ENCODE data around the gene GRWD1.
A peak's percentile ranks its signal among the peaks of the same experiment; 100 is the strongest.

Gene GRWD1

DNA sequence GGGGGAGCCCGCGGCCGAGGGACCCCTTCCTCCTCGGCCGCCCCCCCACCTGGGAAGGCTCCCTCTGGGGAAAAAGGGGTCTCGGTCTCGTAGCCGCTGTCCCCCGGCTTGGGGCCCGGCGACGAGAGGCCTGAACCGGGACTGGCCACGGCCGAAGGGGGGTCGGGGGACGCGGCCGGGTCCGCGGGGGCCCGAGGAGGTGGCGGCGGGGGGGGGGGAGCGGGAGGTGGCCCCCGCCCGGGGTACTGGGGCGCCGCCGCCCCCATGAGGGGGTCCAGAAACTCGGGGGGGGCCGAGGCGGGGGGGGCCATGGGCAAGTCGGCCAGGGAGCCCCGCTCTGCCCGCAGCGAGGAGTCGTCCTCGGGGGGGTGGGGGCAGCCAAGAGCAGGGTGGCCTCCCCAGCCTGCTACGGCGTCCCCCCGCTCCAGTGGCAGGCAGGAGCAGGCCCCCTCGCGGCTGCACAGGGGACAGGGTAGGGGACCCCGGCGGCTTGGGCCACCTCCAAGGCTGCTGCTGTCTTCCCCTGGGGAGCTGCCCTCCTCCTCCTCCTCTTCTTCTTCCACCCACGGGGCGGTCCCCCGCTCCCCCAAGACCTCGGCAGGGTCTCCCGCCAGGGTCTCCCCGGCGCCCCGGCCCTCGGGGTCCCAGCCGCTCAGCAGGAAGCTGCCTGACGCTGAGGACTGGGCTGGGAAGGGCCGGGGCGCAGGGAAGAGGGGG lies 53.0 kb downstream of the GRWD1 start:
- DNase-seq (ENCODE audit: low read depth): no peak

DNA sequence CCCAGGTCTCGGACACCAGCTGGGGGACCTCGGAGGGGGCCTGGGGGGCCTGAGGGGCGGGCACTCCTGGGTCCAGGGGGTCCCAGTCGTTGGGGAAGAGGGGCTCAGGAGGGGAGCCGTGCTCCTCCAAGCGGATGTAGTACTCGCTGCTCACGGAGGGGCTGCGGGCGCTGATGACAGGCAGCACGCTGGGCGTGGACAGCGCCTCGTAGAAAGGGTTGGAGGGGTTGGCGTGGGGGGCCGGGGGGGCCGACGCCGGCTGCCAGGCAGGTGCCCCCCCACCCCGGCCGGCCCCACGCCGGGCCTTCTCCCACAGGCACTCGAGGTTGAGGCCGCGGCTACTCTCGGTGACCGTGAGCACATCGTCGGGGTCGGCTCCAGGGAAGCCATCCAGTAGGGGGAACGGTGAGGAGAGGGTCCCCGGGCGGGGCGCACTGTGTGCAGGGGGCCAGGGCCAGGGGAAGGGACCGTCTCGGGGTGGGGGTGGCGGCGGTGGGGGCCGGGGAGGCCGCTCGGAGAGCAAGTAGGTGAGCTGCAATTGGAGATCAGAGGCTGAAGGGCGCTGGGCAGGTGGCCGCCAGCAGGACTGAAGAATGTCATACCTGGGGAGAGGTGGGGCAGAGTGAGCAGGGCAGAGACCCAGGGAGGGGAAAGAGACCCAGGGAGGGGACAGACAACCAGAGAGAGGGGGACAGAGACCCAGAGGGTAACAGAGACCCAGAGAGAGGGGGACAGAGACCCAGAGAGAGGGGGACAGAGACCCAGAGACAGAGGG lies 53.7 kb downstream of the GRWD1 start:
- no peak for DNase-seq (ENCODE audit: low read depth)

DNA sequence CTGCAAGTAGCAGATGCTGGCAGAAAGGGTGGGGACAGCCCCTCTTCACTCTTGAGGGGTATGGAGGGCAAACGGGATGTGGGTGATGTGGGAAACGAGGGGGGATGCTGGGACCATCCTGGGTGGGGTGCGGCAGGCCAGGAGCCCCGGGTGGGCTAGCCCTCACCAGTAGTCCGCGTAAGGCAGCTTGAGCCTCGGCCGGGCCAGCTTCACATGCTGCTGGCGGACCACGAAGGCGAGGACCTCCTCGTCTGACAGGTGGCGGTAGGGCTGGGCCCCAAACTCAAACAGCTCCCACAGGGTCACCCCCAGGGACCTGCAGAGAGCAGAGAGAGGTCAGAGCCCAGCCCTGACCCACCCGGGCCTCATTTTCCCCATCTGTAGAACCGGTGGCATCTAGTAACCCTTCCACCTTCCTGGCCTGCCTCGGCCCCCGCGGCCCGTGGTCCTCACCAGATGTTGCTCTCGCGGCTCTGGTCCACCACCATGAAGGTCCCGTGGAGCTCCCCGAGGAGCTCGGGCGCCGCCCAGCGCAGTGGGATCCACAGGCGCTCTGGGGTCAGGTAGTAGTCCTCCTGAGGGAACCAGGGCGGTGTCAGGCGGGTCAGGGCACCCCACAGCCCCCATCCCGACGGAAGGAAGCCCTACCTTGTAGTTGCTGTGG lies 55.2 kb downstream of the GRWD1 start:
- no peak for DNase-seq (ENCODE audit: low read depth)

DNA sequence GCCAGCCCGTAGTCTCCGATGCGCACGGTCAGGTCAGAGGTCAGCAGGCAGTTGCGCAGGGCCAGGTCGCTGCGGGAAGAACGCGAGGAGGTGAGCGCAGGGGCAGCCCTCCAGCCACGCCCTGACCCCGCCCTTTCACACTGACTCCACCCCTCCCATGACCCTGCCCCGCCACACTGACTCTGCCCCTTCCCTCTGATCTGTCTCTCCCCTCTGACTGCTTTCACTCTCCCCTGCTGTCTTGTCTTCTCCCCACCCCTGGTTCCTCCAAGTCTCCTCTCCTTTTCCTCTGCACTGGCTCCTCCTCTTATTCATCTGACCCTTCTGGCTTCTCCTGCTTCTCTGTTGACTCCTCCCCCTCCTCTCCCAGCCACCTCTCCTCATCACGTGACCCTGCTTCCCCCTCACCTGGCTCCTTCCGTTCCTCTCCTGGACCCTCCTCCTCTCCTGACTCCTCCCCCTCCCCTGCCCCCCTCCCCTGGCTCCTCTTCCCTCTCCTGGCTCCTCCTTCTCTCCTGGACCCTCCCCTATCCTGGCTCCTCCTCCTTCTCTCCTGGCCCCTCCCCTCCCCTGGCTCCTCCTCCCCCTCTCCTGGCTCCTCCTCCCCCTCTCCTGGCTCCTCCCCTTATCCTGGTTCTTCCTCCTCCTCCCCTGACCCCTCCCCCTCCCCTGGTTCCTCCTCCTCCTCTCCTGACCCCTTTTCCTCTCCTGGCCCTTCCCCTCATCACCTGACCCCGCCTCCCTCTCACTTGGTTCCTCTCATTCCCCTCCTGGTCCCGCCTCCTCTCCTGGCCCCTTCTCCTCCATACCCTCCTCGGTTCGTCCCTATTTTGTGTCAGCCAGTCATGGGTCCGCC lies 55.9 kb downstream of the GRWD1 start:
- no peak for DNase-seq (ENCODE audit: low read depth)

DNA sequence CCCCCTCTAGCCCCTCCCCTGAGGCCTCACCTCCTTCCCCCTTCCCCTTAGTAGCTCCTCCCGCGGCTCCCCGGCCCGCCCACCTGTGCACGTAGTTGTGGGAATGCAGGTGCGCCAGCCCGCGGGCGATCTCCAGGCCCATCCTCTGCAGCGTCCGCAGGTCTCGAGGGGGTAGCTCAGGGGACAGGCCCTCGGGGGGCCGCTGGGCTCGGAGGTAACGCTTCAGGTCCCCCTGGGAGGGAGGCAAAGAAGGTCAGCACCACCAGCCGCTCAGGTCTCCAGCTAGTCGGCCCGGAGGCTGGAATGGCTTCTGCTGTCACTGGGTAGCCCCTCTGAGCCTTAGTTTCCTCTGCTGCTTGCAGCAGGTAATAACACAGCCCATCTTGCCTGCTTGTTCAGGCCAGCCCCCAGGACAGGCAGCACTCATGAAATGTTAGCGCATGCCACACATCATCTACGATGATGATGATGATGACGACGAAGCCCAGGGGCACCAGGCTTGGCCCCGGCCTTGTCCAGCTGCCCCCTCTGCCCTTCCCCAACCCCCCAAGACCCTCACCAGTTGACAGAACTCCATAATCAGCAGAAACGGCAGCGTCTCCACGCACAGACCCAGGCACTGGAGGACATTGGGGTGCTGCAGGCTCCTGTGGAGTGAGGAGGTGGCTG lies 56.7 kb downstream of the GRWD1 start:
- DNase-seq (ENCODE audit: low read depth): no peak

DNA sequence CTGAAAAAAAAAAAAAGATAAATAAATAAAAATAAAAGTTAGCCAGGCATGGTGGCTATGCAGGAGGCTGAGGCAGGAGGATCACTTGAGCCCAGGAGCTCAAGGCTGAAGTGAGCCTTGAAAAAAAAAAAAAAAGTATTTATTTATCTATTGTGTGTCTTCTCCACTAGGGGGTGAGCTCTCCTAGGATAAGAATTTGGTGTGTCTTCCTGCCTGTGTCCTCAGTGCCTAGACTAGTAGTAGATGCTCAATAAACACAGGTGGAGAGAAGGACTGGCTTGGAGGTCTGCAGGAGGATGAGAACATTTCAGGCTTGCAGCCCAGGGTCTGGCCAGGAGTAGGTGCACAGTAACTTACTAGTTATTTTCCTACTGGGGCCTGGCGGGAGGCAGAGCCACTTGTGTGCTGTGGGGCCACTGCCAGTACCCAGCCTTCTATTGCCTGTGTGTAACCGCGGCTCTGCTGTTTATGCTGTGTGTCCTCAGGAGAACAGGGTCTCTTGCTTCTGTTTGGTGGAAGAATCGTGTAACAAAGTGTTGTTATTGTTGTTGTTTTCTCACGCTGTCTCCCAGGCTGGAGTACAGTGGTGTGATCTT lies 60.5 kb downstream of the GRWD1 start:
- peak; percentile 18 for DNase-seq (ENCODE audit: low read depth)
